SK-N-DZ (cell line): ENCODE measurements around the gene PLIN5.

Experiments
- DNase-seq: peaks from one replicate; pipeline ENCODE4 v3.0.0-alpha.2; 2015; ENCODE audit warnings: low spot score

PLIN5 gene

GRCh38 chr19:4506449-4507149, 28.4 kb downstream of the PLIN5 start:
- DNase-seq: no peak

- no peak for DNase-seq
Measured at GRCh38 chr19:4505570-4506448, 29.2 kb downstream of the PLIN5 start.

GRCh38 chr19:4504891-4505569, 30.0 kb downstream of the PLIN5 start:
- DNase-seq: no peak

DNA sequence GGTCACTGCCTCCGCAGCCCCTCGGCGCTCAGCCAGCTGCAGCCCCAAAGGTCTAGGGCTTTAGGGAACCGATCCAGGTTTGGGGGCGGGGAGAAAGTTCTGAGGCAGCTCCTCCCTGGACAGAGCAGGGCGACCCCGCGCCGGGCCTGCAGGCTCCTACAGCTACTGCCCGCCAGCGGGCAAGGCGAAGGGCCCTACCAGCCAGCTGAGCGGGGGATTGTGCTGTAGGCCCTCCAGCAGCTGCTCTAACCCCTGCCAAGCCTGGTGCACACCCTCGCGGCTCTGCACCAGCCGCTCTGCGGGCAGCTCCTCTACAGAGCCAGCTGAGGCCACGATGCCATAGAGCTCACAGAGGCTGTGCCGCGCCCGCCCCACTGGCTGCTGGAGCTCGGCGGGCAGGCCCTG, 30.7 kb downstream of the PLIN5 start:
- no peak for DNase-seq

- no peak for DNase-seq
Measured at GRCh38 chr19:4503825-4504170, 31.2 kb downstream of the PLIN5 start.

DNA sequence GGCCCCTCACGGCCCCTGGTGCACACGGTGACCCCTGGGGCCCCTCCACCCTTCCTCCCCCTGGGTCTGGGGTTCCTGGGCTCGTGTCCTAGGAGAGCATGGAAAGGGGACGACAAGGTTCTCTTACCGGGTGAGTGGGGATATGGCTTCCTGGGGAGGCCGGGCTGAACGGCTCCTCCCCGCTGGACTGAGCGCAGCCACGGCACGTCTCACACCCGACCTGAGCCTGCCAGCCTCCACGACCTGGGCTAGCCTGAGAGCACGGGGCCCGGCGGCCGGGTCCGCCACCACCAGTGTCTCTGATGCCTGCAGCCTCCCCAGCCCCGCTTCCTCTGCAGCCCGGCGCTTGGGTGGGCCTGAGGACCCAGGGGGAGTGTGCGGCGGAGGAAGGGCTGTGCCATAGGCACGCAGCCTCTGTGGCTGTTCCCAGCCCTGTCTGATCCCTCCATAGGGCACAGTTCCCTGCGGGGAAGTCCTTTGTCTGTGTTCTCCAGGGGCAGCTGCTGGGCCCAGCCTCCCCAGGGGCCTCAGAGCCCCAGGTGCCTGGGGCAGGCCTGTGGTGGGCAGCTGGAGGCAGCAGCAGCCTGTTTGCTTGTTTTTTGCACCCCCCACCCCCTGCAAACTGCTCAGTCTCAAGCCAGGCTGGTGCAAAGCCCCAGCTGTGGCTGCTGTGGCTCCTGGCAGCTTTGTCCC, 31.7 kb downstream of the PLIN5 start:
- no peak for DNase-seq

- no peak for DNase-seq
Measured at GRCh38 chr19:4502282-4503131, 32.5 kb downstream of the PLIN5 start.

DNA sequence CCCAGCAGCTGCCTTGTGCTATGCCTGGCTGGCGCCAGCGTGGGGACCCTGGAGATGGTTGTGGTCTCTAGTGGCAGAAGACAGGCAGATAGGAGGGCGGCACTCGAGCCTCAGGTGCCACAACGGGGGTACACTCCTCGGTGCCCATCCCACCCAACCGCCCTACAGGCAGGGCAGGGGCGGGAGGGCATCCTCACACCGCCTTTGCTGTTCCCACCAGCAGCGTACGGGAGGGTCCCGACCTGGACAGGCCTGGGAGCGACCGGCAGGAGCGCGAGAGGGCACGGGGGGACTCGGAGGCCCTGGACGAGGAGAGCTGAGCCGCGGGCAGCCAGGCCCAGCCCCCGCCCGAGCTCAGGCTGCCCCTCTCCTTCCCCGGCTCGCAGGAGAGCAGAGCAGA, 33.3 kb downstream of the PLIN5 start:
- no peak for DNase-seq

DNA sequence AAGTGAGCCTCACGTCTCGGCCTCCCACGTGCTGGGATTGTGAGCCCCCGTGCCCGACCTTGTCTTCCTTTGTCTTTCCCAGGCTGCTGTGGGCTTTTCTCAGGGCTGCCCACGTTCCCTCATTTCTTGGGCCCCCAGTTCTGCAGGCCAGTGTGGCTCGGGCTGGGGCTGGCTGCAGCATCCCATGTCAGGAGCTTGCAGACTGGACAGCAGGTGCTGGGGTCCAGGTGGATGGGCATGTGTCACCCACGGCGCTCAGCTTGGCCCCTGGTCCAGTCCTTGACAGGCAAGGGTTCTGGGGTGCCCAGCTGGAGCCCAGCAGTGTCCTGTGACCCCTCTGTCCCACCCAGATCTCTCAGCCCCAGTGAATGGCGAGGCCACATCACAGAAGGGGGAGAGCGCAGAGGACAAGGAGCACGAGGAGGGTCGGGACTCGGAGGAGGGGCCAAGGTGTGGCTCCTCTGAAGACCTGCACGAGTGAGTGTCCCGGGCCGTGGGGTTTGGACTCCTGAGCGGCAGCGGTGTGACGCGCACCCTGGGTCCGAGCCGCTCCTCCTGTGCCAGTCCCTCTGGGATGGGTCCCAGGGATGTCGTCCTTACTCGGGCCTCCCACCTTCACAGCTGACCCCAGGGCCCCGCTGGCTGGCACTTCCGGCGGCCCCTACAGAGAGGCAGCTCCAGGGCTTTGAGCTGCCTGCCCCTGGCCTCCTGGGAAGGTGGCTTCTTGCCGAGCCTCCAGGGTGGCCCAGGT, 34.0 kb downstream of the PLIN5 start:
- no peak for DNase-seq

DNA sequence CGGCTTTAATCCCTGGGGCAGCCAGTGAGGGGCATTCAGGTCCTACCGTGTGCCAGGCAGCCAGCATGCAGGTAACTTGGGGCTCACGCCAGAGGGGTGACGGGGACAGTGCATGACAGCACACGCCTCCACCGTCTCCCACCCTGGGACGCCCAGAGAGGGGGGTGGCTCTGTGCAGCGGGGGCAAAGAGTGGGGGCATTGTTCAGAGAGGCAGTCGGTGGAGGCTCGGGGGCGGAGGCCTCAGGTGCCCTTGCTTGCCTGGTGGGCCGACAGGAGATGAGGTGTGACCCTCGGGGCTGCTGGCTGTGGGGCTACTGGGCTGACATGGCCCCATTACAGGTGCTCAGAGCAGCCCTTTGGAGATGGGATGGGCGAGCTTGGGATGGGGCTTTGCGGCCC, 35.2 kb downstream of the PLIN5 start:
- no peak for DNase-seq

DNA sequence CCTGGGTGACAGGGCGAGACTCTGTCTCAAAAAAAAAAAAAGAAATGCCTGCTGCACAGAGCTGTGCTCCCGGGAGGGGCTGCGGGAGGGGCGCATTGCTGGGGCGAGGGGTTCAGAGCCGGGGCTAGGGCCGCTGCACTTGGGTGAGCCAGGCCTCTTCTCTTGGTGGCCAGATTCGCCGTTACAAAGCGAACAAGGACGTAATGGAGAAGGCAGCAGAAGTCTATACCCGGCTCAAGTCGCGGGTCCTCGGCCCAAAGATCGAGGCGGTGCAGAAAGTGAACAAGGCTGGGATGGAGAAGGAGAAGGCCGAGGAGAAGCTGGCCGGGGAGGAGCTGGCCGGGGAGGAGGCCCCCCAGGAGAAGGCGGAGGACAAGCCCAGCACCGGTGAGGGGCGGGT, 35.7 kb downstream of the PLIN5 start:
- DNase-seq: no peak

- DNase-seq: no peak
Measured at GRCh38 chr19:4498694-4499093, 36.3 kb downstream of the PLIN5 start.

DNA sequence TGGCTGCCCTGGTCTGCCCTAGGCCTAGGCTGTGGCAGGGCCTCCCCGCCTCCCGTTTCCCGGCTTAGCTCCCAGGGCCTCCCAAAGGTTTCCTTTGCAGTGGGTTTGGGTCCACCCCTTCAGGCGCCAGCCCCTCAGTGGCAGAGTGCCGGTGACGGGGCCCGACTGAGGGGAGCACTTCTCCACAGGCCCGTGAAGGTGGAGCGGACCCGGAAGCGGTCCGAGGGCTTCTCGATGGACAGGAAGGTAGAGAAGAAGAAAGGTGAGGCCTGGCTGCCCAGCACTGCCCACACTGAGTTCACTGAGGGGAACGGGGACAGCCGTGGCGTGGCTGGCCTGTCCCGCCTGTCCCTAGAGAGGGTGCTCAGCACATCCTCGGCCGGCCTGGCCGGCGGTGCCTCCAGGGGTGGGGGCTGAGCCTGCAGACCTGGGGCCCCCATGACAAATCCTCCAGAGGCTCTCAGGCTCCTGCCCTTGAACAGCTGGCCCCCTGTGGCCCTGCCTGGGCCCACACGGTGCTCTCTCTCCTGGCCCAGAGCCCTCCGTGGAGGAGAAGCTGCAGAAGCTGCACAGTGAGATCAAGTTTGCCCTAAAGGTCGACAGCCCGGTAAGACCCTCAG, 37.1 kb downstream of the PLIN5 start:
- no peak for DNase-seq

GRCh38 chr19:4496304-4496703, 38.7 kb downstream of the PLIN5 start:
- DNase-seq: no peak

DNA sequence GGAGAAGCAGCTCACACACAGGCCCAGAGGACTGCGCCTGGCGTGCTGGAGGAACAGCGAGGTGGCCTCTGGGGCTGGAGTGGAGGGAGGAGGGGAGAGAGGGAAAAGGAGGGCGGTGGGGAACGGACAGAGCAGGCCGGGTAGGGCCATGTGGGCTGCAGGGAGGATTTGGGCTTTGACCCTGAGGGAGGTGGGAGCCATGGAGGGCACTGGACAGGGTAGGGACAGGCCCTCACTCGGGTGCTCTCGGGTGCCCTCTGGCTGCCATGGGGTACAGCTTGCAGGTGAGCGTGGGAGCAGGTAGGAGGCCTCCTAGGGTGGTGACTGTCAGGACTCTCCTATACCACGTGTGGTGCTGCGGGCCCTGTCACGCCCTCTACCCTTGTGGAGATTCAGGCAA, 39.6 kb downstream of the PLIN5 start:
- DNase-seq: no peak

DNA sequence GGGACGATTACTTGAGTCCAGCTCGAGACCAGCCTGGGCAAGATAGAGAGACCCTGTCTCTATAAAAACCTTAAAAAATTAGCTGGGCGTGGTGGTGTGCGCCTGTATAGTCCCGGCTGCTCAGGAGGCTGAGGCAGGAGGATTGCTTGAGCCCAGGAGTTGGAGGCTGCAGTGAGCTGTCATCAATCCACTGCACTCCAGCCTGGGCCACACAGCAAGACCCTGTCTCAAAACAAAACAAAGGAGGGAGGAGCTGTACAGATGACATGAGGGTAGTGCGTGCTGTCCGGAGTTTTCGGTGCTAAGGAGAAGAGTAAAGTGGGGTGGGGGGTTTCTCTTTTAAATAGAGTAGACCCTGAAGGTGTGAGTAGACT, 40.3 kb downstream of the PLIN5 start:
- DNase-seq: no peak

- DNase-seq: no peak
Measured at GRCh38 chr19:4493929-4494690, 40.9 kb downstream of the PLIN5 start.

DNA sequence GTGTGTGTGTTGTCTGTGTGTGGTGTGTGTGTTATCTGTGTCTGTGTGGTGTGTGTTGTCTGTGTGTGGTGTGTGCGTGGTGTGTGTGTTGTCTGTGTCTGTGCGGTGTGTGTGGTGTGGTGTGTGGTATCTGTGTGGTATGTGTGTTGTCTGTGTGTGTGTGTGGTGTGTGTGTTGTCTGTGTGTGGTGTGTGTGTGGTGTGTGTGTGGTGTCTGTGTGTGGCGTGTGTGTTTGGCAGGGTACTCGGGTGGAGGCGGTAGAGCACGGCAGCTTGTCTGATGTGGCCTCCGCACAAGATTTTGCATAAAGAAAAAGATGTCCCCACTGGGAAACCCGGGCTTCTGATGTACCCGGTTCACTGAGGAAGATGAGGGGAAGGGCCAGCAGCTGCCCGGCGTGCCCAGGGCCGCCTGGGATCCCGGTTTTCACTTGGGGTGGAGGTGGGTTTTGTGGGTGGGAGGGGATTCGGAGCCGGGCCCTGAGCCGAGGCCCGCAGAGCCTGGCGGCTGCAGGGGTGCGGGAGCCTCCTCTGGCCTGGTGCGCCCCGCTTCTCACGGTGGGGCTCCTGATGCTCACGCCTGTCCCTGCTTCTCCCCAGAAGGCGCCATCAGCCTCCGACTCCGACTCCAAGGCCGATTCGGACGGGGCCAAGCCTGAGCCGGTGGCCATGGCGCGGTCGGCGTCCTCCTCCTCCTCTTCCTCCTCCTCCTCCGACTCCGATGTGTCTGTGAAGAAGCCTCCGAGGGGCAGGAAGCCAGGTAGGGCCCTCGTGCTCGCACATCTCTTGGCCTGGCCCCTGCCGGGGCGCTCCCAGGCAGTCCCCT, 41.7 kb downstream of the PLIN5 start:
- no peak for DNase-seq
